GM06990 (cell line): ENCODE measurements around the gene COL4A2.

Source experiments
- DNase-seq: peaks from one replicate; pipeline ENCODE4 v3.0.0-alpha.2; 2011; ENCODE audit not compliant: insufficient read length; ENCODE audit errors: extremely low read depth
- H3K27me3 ChIP-seq: replicated peaks from 2 replicates; pipeline ENCODE4 v1.6.0; 2011; ENCODE audit warnings: low read length; ENCODE audit not compliant: control insufficient read depth, insufficient read depth
- H3K36me3 ChIP-seq: 2 replicates; pipeline ENCODE4 v1.5.1; 2011; ENCODE audit warnings: low read length; ENCODE audit not compliant: control insufficient read depth, insufficient read depth
- H3K4me3 ChIP-seq: replicated peaks from 2 replicates; pipeline ENCODE4 v1.5.1; 2011; ENCODE audit warnings: low read depth, mild to moderate bottlenecking, control low read depth, low read length
- TF ChIP-seq, protein P1 (sequence below): IDR thresholded peaks from 2 replicates; pipeline ENCODE4 v1.5.1; 2011; ENCODE audit warnings: low read length, control low read depth, mild to moderate bottlenecking, inconsistent platforms; ENCODE audit not compliant: insufficient read depth, poor library complexity, severe bottlenecking

The COL4A2 gene

DNA sequence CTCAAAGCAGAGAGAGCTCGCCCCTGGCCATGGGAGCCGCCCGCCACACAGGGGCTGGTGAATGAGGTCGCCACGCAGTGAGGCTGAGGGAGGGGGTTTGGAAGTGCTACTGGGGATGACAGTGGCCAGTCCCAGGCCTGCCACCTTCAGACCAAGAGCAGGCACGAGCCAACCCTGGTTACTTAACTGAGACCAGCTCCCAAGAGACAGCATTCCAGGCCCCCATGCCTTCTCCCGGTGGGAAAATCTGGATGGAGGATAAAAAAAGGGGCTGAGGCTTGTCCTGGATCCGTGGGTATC is 211.1 kb downstream of the COL4A2 start:
- H3K4me3 ChIP-seq, result no peak overlapping the region
- no peaks in the 10 kb centered on the region; the same call in 1 of the 2 replicates for H3K27me3 ChIP-seq
- TF ChIP-seq, protein P1, sequence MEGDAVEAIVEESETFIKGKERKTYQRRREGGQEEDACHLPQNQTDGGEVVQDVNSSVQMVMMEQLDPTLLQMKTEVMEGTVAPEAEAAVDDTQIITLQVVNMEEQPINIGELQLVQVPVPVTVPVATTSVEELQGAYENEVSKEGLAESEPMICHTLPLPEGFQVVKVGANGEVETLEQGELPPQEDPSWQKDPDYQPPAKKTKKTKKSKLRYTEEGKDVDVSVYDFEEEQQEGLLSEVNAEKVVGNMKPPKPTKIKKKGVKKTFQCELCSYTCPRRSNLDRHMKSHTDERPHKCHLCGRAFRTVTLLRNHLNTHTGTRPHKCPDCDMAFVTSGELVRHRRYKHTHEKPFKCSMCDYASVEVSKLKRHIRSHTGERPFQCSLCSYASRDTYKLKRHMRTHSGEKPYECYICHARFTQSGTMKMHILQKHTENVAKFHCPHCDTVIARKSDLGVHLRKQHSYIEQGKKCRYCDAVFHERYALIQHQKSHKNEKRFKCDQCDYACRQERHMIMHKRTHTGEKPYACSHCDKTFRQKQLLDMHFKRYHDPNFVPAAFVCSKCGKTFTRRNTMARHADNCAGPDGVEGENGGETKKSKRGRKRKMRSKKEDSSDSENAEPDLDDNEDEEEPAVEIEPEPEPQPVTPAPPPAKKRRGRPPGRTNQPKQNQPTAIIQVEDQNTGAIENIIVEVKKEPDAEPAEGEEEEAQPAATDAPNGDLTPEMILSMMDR, result no peak
- H3K36me3 ChIP-seq, result no peaks in the 10 kb centered on the region
- DNase-seq, result no peak

- TF ChIP-seq, protein P1, result no peak
- DNase-seq, result no peak
- Histone ChIP-seq H3K36me3 (no peaks in the 10 kb centered on the region), H3K27me3 (no peaks in the 10 kb centered on the region; the same call in 1 of the 2 replicates), H3K4me3 (no peak overlapping the region)
Observed at GRCh38 chr13:110518571-110518970, 211.5 kb downstream of the COL4A2 start.

DNA sequence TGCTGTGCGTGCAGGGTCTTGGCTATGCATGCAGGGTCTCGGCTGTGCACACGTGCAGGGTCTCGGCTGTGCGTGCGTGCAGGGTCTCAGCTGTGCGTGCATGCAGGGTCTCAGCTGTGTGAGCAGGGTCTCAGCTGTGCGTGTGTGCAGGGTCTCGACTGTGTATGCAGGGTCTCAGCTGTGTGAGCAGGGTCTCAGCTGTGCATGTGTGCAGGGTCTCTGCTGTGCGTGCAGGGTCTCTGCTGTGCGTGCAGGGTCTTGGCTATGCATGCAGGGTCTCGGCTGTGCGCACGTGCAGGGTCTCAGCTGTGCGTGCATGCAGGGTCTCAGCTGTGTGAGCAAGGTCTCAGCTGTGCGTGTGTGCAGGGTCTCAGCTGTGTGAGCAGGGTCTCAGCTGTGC is 212.0 kb downstream of the COL4A2 start:
- Histone ChIP-seq H3K4me3 (no peak overlapping the region), H3K36me3 (no peaks in the 10 kb centered on the region), H3K27me3 (no peaks in the 10 kb centered on the region; the same call in 1 of the 2 replicates)
- DNase-seq, result no peak
- TF ChIP-seq, protein P1, result no peak

DNA sequence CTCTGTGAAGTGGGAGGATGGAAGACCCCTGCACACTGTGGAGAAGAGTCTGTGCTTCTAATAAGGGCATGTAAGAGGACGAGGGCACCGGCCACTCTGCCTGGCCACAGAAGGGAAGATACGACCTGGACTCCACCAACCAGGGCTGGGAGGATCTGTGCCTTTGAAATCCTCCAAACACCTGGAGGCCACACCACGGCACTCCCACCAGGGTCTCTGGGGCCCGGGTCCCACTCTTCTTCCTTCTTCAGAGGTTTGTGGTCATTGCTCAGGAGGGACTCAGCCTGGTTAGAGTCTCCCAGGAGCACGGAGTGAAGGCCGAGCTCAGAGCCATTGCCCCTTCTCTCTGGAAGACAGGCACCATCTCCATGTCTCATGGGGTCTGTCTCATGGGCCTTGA is 212.4 kb downstream of the COL4A2 start:
- no peaks in the 10 kb centered on the region; the same call in 1 of the 2 replicates for H3K27me3 ChIP-seq
- no peak overlapping the region for H3K4me3 ChIP-seq
- no peak for DNase-seq
- TF ChIP-seq, protein P1, result no peak
- H3K36me3 ChIP-seq, result no peaks in the 10 kb centered on the region

GRCh38 chr13:110520431-110521295 is 213.6 kb downstream of the COL4A2 start:
- H3K36me3 ChIP-seq, result no peaks in the 10 kb centered on the region
- no peak for DNase-seq
- no peak overlapping the region for H3K4me3 ChIP-seq
- TF ChIP-seq, protein P1, result no peak
- no peaks in the 10 kb centered on the region; the same call in 1 of the 2 replicates for H3K27me3 ChIP-seq
